NCI-H345 (cell line): ENCODE data around the gene CEP85L.

Source experiments
- DNase-seq: peaks from one replicate; lab custom pipeline; 2025; lab: John Stamatoyannopoulos, UW

The CEP85L gene

DNA sequence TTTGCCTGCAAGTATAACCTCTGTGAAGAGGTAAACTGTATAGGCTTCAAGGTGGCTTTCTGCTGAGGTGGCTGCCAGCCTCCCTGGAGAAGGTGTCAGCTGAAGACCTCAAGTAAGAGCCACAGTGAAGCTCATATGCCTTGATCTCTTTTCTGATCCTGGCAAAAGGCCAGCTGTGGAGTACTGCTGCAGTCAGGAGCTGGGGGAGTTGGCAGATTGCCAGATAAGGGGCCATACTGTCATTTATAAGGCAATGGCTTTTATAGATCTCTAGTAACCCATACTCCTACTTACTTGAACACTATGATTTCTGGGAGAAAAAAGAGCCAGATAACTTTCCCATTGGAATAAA lies 8.8 kb upstream of the CEP85L start:
- DNase-seq = peak; percentile 98

DNA sequence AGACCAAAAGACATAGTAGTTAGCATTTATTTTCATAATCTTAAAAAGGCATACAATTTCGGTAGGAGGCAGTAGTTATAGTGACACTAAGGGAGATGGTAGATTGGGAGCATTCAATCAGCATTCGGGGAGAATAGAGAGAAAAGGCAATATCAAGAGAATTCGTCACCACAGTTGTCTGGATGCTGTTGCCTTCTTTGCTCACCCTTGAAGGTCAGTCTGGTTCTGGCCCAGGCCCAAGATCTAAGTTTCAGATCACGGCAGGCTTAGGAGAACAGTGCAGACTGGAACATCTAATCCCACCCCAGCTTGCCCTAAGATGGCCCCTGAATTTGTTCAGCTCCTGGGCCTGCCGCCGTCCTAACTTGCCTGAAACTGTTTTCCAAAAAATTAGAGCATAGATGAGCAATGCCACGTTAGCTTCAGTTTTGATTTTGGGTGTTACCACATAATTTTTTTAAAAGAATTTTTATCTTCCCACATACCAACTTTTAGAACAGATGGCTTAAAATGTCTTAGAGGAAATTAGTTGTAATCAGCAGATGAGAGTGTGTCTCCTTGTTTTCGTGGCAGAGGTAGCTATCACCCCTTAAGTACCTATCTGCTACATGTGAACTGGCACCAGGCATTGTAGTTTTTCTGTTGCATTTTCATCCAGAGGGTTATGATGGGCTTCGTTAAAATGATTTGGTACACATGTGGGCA lies 8.3 kb upstream of the CEP85L start:
- DNase-seq = peak; percentile 50

DNA sequence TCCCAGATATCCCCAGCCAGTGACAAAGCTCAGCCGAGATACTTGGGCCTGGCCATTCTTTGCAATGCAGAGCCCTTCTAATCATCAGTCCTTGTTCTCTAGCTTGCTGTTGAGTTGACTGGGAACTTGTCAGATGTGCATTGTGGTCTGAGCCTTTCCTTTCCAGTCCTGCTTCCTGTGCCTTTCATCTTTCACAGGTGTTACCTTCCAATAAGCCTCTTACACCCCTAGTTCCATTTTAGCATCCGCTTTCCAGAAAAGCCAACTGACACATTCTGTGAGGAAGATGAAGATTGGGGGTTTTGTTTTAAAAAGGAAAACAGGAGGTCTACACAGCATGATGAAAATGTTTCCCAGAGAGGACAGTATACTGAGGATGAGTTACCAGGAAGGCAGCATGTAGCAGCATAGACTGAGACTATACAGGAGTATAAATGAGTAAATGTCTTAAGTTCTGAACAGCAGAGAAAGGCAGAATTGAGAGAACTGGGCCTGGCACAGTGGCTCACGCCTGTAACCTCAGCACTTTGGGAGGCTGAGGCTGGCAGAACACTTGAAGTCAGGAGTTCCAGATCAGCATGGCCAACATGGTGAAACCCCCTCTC lies 5.6 kb upstream of the CEP85L start:
- DNase-seq = no peak

GRCh38 chr6:118652051-118652615 lies 742 bp upstream of the CEP85L start:
- peak; percentile 19 for DNase-seq

- DNase-seq = peak; percentile 65
Observed at GRCh38 chr6:118650582-118651281, 659 bp downstream of the CEP85L start.

- DNase-seq = no peak
Observed at GRCh38 chr6:118649918-118650581, 1.3 kb downstream of the CEP85L start.

DNA sequence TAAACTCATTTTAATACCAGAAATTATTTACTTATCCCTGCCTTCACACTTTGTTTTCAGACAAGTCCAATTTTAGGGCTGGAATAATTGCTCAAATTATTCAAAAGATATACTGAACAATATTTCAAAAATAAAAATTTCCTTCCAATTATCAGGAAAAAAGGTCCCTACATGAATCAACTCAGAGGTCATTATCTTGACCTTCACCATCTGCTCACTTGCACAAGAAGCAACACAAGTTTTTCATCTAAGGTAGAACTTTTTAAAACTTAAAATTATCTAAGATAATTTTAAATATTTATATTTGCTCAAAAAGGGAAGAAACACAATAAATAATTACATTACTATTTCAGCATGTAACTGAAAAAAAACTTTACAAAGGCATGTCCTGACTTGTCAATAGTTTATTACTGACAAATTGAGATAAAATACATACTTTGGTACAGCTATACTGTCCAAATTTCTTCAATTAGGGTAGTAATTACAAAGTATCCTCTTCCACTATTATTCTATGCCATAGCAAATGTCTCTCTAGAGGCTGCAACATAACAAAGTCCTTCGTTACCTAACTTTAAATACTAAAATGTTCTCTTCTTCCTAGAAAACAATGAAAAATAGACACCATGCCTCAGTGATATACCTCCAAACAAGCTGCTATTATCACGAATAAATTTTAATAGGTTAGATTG lies 2.4 kb downstream of the CEP85L start:
- no peak for DNase-seq

GRCh38 chr6:118646977-118647376 lies 4.4 kb downstream of the CEP85L start:
- DNase-seq = no peak

- DNase-seq = no peak
Observed at GRCh38 chr6:118645395-118645794, 6.0 kb downstream of the CEP85L start.

GRCh38 chr6:118644007-118644406 lies 7.4 kb downstream of the CEP85L start:
- no peak for DNase-seq

- no peak for DNase-seq
Observed at GRCh38 chr6:118641042-118641441, 10.3 kb downstream of the CEP85L start.

GRCh38 chr6:118639054-118639964 lies 12.1 kb downstream of the CEP85L start:
- DNase-seq = no peak

DNA sequence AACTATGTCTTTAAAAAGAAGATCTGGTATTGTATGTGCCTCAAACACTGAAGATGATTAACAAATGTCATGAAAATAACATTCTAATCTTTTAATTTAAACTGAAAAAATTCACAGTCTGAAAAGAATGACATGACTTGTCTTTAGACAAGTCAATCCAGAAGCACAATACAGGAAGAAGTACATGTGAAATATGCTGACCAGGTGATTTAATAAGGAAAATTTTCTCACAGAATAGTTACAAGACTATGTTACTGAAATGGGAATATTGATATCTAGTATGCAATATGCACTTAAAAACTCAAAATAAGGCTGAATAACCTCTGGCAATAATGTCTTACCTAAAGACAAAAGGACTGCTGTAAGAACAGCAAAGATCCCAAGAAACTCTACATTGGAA lies 13.1 kb downstream of the CEP85L start:
- no peak for DNase-seq

DNA sequence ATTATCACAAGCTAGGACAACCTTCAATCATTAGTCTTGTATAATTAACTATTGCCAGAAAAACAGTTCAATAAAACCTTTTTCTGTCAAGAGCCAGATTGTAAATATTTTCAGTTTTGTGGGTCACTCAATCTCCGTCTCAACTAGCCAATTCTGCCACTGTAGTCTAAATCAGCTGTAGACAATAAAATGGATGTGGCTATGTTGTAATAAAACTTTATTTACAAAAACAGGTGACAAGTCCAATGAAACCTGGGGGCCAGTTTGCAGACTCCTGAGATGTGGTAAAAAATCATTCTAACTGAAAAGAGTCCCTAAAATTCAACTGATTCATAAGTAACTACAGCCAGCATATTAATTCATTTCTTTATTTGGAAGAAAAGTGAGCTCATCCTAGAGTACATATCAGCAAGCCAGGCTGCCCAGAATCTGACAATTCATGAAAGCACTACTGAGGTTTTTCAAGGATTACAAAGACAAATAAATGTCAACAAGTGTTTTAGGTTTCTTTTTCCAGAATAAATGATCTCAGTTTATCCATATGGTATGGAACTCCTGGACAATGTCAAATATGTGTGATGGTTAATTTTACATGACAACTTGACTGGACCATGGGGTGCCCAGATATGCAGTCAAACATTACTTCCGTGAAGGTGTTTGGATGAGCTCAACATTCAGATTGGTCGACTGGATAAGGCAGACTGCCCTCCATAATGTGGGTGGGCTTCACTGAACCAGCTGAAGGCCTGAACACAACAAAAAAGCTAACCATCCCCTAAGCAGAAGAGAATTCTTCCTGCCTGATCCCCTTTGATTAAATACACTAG lies 15.3 kb downstream of the CEP85L start:
- no peak for DNase-seq

- DNase-seq = no peak
Observed at GRCh38 chr6:118632359-118632758, 19.0 kb downstream of the CEP85L start.

DNA sequence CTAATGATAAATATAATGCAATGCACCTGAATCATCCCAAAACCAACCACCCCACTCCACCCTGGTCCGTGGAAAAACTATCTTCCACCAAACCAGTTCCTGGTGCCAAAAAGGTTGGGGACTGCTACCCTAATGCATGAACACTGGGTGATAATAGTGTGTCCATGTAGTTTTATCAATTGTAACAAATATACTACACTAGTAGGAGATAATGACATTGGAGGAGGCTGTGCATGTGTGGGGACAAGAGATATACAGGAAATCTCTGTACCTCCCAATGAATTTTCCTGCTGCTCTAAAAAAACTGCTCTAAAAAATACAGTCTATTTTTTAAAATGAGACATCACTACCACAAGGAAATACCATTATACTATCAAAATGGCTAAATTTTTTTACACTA lies 20.5 kb downstream of the CEP85L start:
- no peak for DNase-seq

DNA sequence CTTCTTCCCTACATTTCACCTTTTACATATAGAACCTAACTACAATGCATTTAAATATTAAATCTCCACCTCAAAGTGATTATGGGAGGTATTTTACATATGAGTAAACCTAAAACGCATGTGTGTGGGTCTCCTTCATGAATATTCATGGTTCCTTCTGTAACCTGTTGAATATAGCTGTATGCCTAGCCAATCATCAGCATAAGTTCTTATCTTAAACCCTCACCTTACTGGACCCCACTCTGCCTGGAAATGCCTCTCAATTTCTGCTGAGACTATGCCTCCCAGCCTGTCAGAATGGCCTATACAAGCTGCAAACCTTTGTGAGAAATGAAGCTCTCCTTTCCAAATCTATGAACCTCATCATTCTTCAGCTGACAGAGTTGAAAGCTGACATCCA lies 21.3 kb downstream of the CEP85L start:
- no peak for DNase-seq

GRCh38 chr6:118627724-118628123 lies 23.7 kb downstream of the CEP85L start:
- DNase-seq = no peak

DNA sequence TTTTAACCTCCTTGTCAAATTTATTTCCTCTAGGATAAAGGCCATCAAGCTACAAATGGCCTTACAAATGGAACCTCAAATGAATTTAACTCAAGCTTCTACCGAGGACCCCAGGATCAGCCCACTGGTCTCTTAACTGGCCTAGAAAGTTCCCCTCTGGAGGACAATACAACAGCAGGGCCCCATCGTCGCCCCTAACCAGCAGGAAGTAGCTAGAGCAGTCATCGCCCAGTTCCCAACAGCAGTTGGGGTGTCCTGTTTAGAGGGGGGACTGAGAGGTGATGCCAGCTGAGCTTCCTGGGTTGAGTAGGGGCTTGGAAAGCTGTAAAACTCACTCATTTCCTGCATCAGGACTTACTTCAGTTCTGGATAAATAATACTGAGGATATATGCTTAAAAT lies 25.6 kb downstream of the CEP85L start:
- DNase-seq = no peak
